ENCODE measurements around the gene PPP1R9B.

PPP1R9B gene

GRCh38 chr17:50094753-50095619 lies 55.5 kb downstream of the PPP1R9B start, which contains the start of gene PDK2:
TSS of gene PDK2 (plus strand) at chr17:50095351. CDS start at chr17:50095436, 85 bp downstream.
- Histone ChIP-seq H3K27ac (peak within 1 kb of the TSS; percentile 71), H3K9me3 (no peaks in the 10 kb centered on the region), H3K27me3 (peaks cover 25% of the 10 kb centered on the region), H3K4me3 (ENCODE audit: low read depth in 1 of 2, low read length in 1 of 2) (peak within 1 kb of the TSS; percentile 85 to 90), H3K4me1 (ENCODE audit: control insufficient read depth in 1 of 2, insufficient read depth in 1 of 2, low read depth in 1 of 2, low read length in 1 of 2) (peaks cover 12 to 16% of the 10 kb centered on the region in 2 experiments), H3K36me3 (no peaks in the 10 kb centered on the region)
- TF ChIP-seq CTCF (IDR thresholded peaks at IDR 0.05) = peak; percentile 57

GRCh38 chr17:50094243-50094752 lies 56.2 kb downstream of the PPP1R9B start:
- TF ChIP-seq CTCF (IDR thresholded peaks at IDR 0.05) = peak; percentile 93
- H3K27ac ChIP-seq = peak overlapping the region; percentile 71

GRCh38 chr17:50093807-50094206 lies 56.7 kb downstream of the PPP1R9B start:
- Histone ChIP-seq H3K27ac (no peak overlapping the region), H3K4me3 (ENCODE audit: low read depth in 1 of 2, low read length in 1 of 2) (no peak overlapping the region)
- TF ChIP-seq CTCF (IDR thresholded peaks at IDR 0.05) = no peak

More at GRCh38 chr17:50094243-50094752, 56.2 kb downstream of the PPP1R9B start:
- no peaks in the 10 kb centered on the region for H3K36me3 ChIP-seq
- no peaks in the 10 kb centered on the region for H3K9me3 ChIP-seq
- H3K4me1 ChIP-seq (ENCODE audit: control insufficient read depth in 1 of 2, insufficient read depth in 1 of 2, low read depth in 1 of 2, low read length in 1 of 2) = peaks cover 12 to 16% of the 10 kb centered on the region in 2 experiments
- peak overlapping the region; percentile 85 to 90 for H3K4me3 ChIP-seq (ENCODE audit: low read depth in 1 of 2, low read length in 1 of 2)
- peaks cover 25% of the 10 kb centered on the region for H3K27me3 ChIP-seq

GRCh38 chr17:50093246-50093645 lies 57.2 kb downstream of the PPP1R9B start:
- H3K27ac ChIP-seq = no peak overlapping the region
- H3K27me3 ChIP-seq = peaks cover 25% of the 10 kb centered on the region
- H3K36me3 ChIP-seq = no peaks in the 10 kb centered on the region
- no peak overlapping the region for H3K4me3 ChIP-seq (ENCODE audit: low read depth in 1 of 2, low read length in 1 of 2)
- H3K4me1 ChIP-seq (ENCODE audit: control insufficient read depth in 1 of 2, insufficient read depth in 1 of 2, low read depth in 1 of 2, low read length in 1 of 2) = peaks cover 12 to 16% of the 10 kb centered on the region in 2 experiments
- no peaks in the 10 kb centered on the region for H3K9me3 ChIP-seq
- no peak for TF ChIP-seq CTCF (IDR thresholded peaks at IDR 0.05)

More at GRCh38 chr17:50093807-50094206, 56.7 kb downstream of the PPP1R9B start:
- Histone ChIP-seq H3K4me1 (ENCODE audit: control insufficient read depth in 1 of 2, insufficient read depth in 1 of 2, low read depth in 1 of 2, low read length in 1 of 2) (peaks cover 12 to 16% of the 10 kb centered on the region in 2 experiments), H3K9me3 (no peaks in the 10 kb centered on the region), H3K27me3 (peaks cover 25% of the 10 kb centered on the region), H3K36me3 (no peaks in the 10 kb centered on the region)

GRCh38 chr17:50091918-50092285 lies 58.6 kb downstream of the PPP1R9B start:
- H3K36me3 ChIP-seq = no peaks in the 10 kb centered on the region
- peaks cover 12 to 16% of the 10 kb centered on the region in 2 experiments for H3K4me1 ChIP-seq (ENCODE audit: control insufficient read depth in 1 of 2, insufficient read depth in 1 of 2, low read depth in 1 of 2, low read length in 1 of 2)
- peaks cover 25% of the 10 kb centered on the region for H3K27me3 ChIP-seq

More at GRCh38 chr17:50091918-50092285, 58.6 kb downstream of the PPP1R9B start:
- TF ChIP-seq CTCF (IDR thresholded peaks at IDR 0.05) = no peak
- H3K27ac ChIP-seq = no peak overlapping the region
- H3K9me3 ChIP-seq = no peaks in the 10 kb centered on the region
- no peak overlapping the region for H3K4me3 ChIP-seq (ENCODE audit: low read depth in 1 of 2, low read length in 1 of 2)

Measured in neutrophil (primary cell).